CD4-positive, alpha-beta T cell treated with Interleukin-4 for 4 hours (primary cell): ENCODE measurements around the gene RYR3.

ENCODE experiments used
- DNase-seq: peaks from one replicate; pipeline ENCODE4 v3.0.0-alpha.2; 2020

The RYR3 gene

DNA sequence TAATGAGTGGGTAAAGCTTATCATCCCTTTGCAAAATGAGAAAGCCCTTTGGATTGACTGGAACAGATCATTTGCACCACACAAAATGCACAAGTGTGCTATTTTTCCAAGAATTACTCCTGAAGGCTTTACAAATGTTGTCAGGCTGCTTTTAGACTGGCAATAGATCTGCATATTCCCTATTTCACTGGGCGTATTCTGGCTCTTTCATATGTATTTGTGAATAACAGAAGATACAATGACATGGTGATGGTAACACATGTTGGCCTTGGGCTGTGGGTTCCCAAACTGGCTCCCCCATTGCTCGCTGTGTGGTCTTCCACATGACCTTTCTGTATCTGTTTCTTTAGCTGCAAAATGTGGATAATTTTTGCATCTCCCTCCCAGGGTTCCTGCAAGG is 354.2 kb downstream of the RYR3 start:
- DNase-seq = no peak

- DNase-seq = no peak
These were observed 359.8 kb downstream of the RYR3 start for GRCh38 chr15:33670567-33670966.

- DNase-seq = no peak
These were observed 360.7 kb downstream of the RYR3 start for GRCh38 chr15:33671456-33671855.

DNA sequence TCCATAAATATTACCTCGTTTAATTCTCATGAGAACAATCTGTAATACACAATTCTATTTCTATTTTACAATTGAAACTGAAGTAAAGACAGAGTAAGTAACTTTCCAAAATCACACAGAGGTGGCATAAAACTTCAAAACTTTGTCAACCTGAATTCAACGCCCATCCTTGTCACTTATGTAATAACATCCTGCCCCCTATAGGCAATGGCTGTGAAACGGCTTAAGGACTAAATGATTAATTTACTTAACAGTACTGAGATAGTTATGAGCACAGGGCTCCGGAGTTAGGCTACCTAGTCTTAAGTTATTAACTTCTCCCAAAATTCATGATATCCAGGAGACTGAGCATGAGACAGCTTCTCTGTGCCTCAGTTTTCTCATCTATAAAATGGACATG is 364.5 kb downstream of the RYR3 start:
- DNase-seq = no peak

DNA sequence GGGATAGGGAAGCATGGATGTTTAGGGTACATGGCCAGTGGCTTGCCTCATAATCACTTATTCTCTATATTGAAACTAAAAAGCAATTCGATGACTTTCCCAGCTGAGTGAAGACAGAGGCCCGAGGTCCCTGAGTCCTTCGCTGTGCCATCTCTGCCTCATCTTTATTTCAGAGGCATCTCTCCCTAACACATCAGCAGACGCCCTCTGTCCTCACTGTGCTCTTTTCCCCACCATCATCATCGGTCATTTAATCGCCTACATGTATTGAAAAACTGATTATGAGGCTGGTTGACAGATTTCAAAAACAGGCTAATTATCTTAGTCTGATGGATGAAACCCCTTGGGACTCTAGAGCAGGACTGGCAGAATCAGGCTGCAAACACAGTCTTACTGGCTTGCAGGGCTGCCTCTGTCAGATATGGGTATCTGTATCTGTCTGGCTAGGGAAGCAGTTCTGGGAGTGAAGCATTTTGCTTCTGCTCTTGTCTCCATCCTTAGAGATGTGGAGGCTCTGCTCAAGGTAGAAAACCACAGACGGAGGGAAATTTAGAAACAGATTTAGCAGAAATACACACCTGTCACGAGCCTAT is 366.6 kb downstream of the RYR3 start:
- DNase-seq = no peak

GRCh38 chr15:33678176-33678575 is 367.4 kb downstream of the RYR3 start:
- DNase-seq = no peak

DNA sequence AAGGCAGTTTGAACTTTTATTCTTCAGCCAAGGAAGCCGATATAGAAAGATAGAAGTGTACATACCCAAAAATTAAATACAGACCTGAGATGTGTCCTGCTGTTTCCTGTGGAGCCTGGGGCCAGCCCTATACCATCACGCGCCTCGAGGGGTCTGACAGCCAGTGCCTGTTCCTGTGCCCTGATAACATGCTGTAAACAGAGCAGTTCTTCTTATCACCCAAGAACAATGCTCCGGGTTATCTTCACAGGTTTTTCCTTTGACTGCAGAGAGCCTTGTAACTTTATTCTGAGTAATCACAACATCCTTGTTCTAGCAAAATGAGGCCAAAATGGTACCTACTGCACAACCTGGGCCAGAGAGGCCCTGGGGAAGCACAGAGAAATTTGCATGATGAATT is 367.8 kb downstream of the RYR3 start:
- DNase-seq = no peak

- DNase-seq = no peak
These were observed 368.3 kb downstream of the RYR3 start for GRCh38 chr15:33679061-33679460.

GRCh38 chr15:33680336-33680735 is 369.6 kb downstream of the RYR3 start:
- no peak for DNase-seq

DNA sequence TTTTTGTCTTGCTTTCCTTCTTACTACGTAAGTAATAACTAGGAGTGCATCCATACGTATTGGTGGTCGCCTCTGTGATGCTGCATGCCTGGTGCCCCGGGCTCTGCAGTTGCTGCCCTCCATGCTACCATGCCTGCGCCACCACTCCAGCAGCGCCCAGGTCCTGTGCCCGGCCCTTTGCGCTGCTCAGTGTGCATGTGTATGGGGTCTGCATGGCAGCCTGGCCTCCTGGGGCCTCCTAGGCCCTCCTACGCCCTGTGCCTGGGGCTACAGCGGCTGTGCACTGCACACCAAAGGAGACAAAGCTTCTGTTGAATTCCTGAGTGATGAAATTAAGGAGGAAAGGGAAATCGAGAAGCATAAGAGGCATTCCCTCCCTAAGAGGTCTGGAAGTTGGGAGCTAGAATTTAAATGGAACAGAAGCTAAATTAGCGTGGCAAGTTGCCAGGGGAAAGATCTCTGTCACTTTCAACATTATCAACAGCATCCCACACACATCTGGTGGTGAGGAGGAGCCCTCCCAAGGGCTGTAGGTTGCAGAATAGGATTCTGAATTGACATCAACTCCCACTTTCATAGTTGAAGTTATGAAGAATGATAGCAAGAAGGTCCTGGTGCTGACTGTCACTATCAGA is 382.5 kb downstream of the RYR3 start:
- no peak for DNase-seq

- DNase-seq = no peak
These were observed 387.4 kb downstream of the RYR3 start for GRCh38 chr15:33698126-33698525.

DNA sequence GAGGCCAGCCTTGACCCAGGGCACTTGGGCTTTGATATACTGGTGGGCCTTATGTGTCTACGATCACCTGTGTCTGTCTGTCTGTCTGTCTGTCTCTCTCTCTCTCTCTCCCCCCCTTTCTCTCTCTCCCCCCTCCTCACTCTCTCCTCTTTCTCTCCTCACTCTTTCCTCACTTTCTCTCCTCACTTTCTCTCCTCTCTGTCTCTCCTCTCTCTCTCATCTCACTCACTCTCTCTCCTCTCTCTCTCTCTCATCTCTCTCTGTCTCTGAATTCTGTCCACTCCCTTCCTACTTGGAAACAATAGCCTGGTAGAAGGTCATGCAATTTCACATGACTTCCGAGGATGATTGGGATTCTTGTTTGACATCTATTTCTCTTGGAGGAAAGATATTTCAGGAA is 388.4 kb downstream of the RYR3 start:
- no peak for DNase-seq

GRCh38 chr15:33699691-33700447 is 389.1 kb downstream of the RYR3 start:
- DNase-seq = no peak

DNA sequence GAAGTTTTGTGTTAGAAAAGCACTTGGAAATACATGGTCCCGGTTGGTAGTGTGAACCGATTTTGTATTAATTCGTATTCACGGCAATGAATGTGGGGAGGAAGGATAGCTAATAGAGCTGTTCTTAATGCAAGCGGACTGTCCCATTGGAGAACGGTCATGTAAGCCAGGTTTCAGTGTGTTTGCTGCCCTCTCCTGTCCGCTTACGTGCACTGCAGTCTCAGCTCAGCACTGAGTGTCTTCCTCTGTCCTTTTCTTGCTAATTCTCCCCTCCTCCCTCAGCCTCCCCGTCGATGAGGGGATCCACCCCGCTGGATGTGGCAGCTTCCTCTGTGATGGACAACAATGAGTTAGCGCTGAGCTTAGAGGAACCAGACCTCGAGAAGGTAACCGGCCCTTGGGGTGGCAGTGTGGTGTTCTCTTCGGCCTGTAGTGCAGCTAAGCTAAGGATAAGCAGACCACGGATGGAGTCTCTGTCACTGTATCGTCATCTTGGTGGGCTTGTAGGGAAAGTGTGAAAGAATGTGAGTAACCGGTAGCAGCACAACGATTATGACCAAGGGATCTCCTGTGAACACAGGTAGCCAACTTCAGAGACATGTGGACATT is 390.0 kb downstream of the RYR3 start:
- DNase-seq = peak; percentile 50

GRCh38 chr15:33701304-33701696 is 390.5 kb downstream of the RYR3 start:
- no peak for DNase-seq

GRCh38 chr15:33706173-33706572 is 395.4 kb downstream of the RYR3 start:
- no peak for DNase-seq

DNA sequence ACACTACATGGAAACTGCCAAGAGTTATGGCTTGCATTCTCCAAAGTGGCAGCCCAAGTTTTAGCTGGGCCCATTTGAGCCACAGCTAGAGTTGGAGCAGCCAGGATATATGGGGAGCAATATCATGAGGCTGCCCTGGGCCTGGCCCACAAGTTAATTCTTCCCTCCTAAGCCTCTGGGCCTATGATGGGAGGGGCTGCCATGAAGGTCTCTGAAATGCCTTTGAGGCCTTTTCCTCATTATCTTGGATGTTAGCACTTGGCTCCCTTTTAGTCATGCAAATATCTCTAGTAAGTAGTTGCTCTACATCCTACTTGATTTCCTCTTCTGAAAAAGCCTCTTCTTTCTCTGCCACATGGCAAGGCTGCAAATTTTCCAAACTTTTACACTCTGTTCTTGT is 400.0 kb downstream of the RYR3 start:
- DNase-seq = no peak

DNA sequence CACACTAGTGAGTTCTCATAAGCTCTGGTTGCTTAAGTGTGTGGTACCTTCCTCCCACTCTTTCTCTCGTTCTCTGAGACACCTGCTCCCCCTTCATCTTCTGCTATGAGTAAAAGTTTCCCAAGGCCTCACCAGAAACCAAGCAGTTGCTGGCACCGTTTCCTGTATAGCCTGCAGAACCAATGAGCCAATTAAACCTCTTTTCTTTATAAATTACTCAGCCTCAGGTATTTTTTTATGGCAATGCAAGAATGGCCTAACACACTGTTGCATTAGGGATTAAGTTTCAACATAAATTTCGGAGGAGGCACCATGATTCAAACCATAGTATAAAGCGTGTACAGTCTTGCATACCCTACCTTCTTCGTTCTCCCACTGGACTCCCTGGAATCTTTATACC is 405.3 kb downstream of the RYR3 start:
- no peak for DNase-seq

DNA sequence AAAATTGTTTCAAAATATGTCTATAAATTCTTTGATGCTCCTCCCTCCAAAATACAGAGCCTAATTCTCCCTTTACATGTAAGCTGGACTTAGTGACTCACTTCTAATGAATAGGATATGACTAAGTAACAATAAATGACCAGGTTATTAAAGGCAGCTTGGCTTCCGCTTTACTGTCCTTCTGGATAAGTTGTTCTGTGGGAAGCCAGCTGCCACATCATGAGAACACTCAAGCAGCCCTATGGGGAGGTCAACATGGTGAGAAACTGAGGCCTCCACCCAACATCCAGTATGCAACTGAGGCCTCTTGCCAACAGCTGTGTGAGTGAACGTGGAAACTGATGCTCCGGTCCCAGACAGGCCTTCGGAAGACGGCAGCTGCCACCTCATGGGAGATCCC is 410.2 kb downstream of the RYR3 start:
- no peak for DNase-seq

DNA sequence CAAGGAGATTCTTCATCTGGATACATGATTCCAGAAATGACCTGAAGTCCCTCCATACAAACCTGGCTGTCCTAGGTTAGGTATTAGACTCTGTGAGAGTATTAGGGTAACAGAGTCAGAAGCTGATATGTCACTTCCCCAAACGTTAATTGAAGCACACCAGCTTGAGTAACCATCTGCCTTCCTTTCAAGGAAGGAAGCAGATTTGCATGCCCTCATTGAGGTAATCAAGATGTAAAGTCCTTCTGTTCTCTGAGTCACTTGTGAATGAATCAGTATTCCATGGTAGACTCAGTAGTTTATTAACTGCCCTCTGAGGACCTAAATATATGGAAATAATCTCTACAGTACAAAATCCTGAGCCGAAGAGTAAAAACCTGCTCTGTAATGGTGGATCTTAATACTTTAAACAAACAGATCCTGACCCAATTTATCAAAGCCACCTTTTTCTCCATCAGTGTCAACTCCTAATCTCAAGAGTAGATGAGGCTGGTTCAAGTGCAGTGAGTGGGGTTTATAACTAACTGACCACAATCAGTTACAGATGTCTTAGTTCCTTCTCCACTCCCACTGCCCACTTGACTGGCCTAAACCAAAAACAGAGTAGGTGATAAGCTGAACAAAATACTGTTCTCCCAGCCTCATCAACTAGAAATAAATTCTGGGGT is 411.4 kb downstream of the RYR3 start:
- no peak for DNase-seq

- no peak for DNase-seq
These were observed 411.9 kb downstream of the RYR3 start for GRCh38 chr15:33722673-33723015.

GRCh38 chr15:33724321-33725036 is 413.7 kb downstream of the RYR3 start:
- no peak for DNase-seq

GRCh38 chr15:33729653-33730052 is 418.9 kb downstream of the RYR3 start:
- DNase-seq = no peak
